HepG2 (cell line): ENCODE results near the gene ALX4. TPM values are rescaled to one million over a fixed set of nuclear protein-coding genes. Genes with fewer than 3 reads are reported as not detected.
A peak's percentile ranks its signal among the peaks of the same experiment; 100 is the strongest.

Experiments
- ATAC-seq: fragments of 200-7000 bp; cut with Tn5 transposase; 3 replicates; pipeline ENCODE4 v1.9.1; 2020; ENCODE audit warnings: mild to moderate bottlenecking, moderate library complexity
- BruUV-seq: library from RNA; stranded (reverse); fragments of 400-500 nt; replicated peaks from 2 replicates; lab custom pipeline; 2021; lab: Mats Ljungman, UMichigan
- CTCF ChIA-PET: fragments of 300-600 bp; formaldehyde crosslinking; extraction: SDS; loops from one replicate; lab custom pipeline; 2021; ENCODE audit warnings: low total read pairs, inconsistent platforms, low intra/inter-chr PET ratio; lab: Yijun Ruan, JAX
- POLR2A ChIA-PET: fragments of 350-600 bp; sonication (Branson Sonifier 250); formaldehyde crosslinking; loops from one replicate; lab custom pipeline; 2020; ENCODE audit warnings: antibody characterized with exemption, inconsistent platforms; lab: Yijun Ruan, JAX
- DNase-seq: peaks from one replicate; pipeline ENCODE4 v3.0.0-alpha.2; 2015; ENCODE audit warnings: low spot score
- FAIRE-seq: peaks from 3 replicates; lab custom pipeline; 2011; peaks lifted over from hg19 to GRCh38; lab: Jason Lieb, UNC
- H2AFZ ChIP-seq: one replicate; pipeline ENCODE4 v1.6.1; 2011; ENCODE audit warnings: low read length, inconsistent platforms
- H3K27ac ChIP-seq: fragments of 300-600 bp; 3 replicates; pipeline ENCODE4 v1.8.0; 2011; ENCODE audit warnings: mixed run types, mild to moderate bottlenecking, mixed read lengths, low read length, inconsistent platforms; ENCODE audit not compliant: insufficient read depth; ENCODE audit errors: extremely low read length
- H3K27me3 ChIP-seq, 2 experiments: fragments of 200-600 bp in 1 of 2; 2 replicates in 1 of 2; 3 replicates in 1 of 2; pipeline versions ENCODE4 v1.6.0 to v1.8.0; 2011; ENCODE audit warnings: low read length in 2 of 2, mild to moderate bottlenecking in 2 of 2, moderate library complexity in 2 of 2, inconsistent platforms in 1 of 2; ENCODE audit not compliant: insufficient read depth in 2 of 2, control insufficient read depth in 1 of 2
- H3K36me3 ChIP-seq, 2 experiments: fragments of 200-600 bp in 1 of 2; replicated peaks in 1 of 2; 2 replicates in 1 of 2; 3 replicates in 1 of 2; pipeline versions ENCODE4 v1.5.1 to v1.8.0; 2011; ENCODE audit warnings: low read length in 2 of 2, inconsistent platforms in 1 of 2; ENCODE audit not compliant: insufficient read depth in 2 of 2, control insufficient read depth in 1 of 2
- H3K4me1 ChIP-seq: 2 replicates; pipeline ENCODE4 v1.5.1; 2012; ENCODE audit warnings: low read length, inconsistent platforms; ENCODE audit not compliant: insufficient read depth
- H3K4me2 ChIP-seq: 2 replicates; pipeline ENCODE4 v1.6.0; 2011; ENCODE audit warnings: low read depth, low read length, inconsistent platforms
- H3K4me3 ChIP-seq, 3 experiments: fragments of 200-600 bp in 1 of 3; sonication (generic), shearing (Covaris generic) in 1 of 3; replicated peaks in 1 of 3; 2 replicates each; pipeline ENCODE4 v1.5.1; 2011 to 2016; ENCODE audit warnings: low read length in 3 of 3, inconsistent platforms in 2 of 3, low read depth in 2 of 3, mild to moderate bottlenecking in 2 of 3, control low read depth in 1 of 3, mixed read lengths in 1 of 3; ENCODE audit not compliant: insufficient read depth in 1 of 3
- H3K79me2 ChIP-seq: one replicate; pipeline ENCODE4 v1.6.1; 2011; ENCODE audit warnings: low read length, inconsistent platforms; ENCODE audit not compliant: insufficient read depth
- H3K9ac ChIP-seq: 2 replicates; pipeline ENCODE4 v1.6.0; 2011; ENCODE audit warnings: mild to moderate bottlenecking, low read depth, low read length, inconsistent platforms; ENCODE audit not compliant: insufficient read depth
- H3K9me3 ChIP-seq: 2 replicates; pipeline ENCODE4 v1.5.1; 2012; ENCODE audit warnings: mild to moderate bottlenecking, low read length
- H4K20me1 ChIP-seq: 2 replicates; pipeline ENCODE4 v1.6.0; 2011; ENCODE audit warnings: inconsistent platforms, mild to moderate bottlenecking, low read length, moderate library complexity; ENCODE audit not compliant: insufficient read depth
- BHLHE40 ChIP-seq: IDR thresholded peaks from 2 replicates; pipeline ENCODE4 v1.6.1; 2011; ENCODE audit warnings: low read length, improper control_type of control experiment
- ZNF343 ChIP-seq: sonication (generic); formaldehyde crosslinking; IDR thresholded peaks from 2 replicates; pipeline ENCODE4 v1.4.0; 2020; ENCODE audit warnings: mild to moderate bottlenecking, missing genetic modification reagents
- ZNF605 ChIP-seq: sonication (generic); formaldehyde crosslinking; IDR thresholded peaks from 2 replicates; pipeline ENCODE4 v1.8.0; 2022; ENCODE audit warnings: mild to moderate bottlenecking, missing genetic modification reagents
- WGBS: methylation state at CpG from one replicate; pipeline ENCODE4 v1.1.6; 2017; ENCODE audit warnings: low lambda C conversion rate; 5-methylcytosine and 5-hydroxymethylcytosine counted together
- in situ Hi-C: cut with HindIII; loops from 2 replicates; pipeline ENCODE4 v1.10.0; 2017; ENCODE audit warnings: low pct_unique_long_range_greater_than_20kb; ENCODE audit not compliant: extremely low pct_ligation_motif_present
- intact Hi-C: fragments of 100-400 bp; cut with micrococcal nuclease; formaldehyde crosslinking; loops from one replicate; pipeline ENCODE4 v1.10.0; 2022; ENCODE audit not compliant: unreplicated experiment
- polyA plus RNA-seq, 8 experiments: library from polyadenylated mRNA; depleted of rRNA in 3 of 8; stranded (reverse) in 7 of 8; unstranded in 1 of 8; fragments of >200 nt; fragmentation: Illumina TruSeq in 4 of 8; extraction: Trizol in 4 of 8; gene quantifications; 2 replicates each; pipeline versions ENCODE4 v1.2.1 to v1.2.3, GENCODE V29; 2011 to 2016; ENCODE audit warnings: low read depth in 4 of 8, missing spikeins in 1 of 8, mixed read lengths in 1 of 8; ENCODE audit not compliant: insufficient read depth in 1 of 8
- total RNA-seq, 5 experiments: library from RNA; depleted of rRNA; stranded (reverse); fragments of >200 nt; fragmentation: Illumina TruSeq; extraction: Trizol; gene quantifications; 2 replicates each; pipeline ENCODE4 v1.2.3, GENCODE V29; 2016; ENCODE audit warnings: low read depth in 1 of 5
- TF ChIP-seq, protein P1 (sequence below): sonication (generic); formaldehyde crosslinking; IDR thresholded peaks from 2 replicates; pipeline ENCODE4 v1.4.0; 2020; ENCODE audit warnings: missing genetic modification reagents, borderline replicate concordance
- TF ChIP-seq, protein P2 (sequence below): IDR thresholded peaks from 2 replicates; pipeline ENCODE4 v1.6.1; 2016; ENCODE audit warnings: mild to moderate bottlenecking, missing biosample characterization, missing genetic modification reagents
- TF ChIP-seq, protein P3 (sequence below): sonication (generic); formaldehyde crosslinking; IDR thresholded peaks from 2 replicates; pipeline ENCODE4 v1.8.1; 2023; ENCODE audit warnings: missing genetic modification reagents, mild to moderate bottlenecking, borderline replicate concordance
- TF ChIP-seq, protein P4 (sequence below): sonication (generic); formaldehyde crosslinking; IDR thresholded peaks from 2 replicates; pipeline ENCODE4 v1.8.0; 2022; ENCODE audit warnings: mild to moderate bottlenecking, missing genetic modification reagents

The ALX4 gene
- total and polyA plus RNA-seq, 2 of the 13 experiments (the other 11 are each of a cell fraction or from before 2014, with no cell fraction given) = not detected

DNA sequence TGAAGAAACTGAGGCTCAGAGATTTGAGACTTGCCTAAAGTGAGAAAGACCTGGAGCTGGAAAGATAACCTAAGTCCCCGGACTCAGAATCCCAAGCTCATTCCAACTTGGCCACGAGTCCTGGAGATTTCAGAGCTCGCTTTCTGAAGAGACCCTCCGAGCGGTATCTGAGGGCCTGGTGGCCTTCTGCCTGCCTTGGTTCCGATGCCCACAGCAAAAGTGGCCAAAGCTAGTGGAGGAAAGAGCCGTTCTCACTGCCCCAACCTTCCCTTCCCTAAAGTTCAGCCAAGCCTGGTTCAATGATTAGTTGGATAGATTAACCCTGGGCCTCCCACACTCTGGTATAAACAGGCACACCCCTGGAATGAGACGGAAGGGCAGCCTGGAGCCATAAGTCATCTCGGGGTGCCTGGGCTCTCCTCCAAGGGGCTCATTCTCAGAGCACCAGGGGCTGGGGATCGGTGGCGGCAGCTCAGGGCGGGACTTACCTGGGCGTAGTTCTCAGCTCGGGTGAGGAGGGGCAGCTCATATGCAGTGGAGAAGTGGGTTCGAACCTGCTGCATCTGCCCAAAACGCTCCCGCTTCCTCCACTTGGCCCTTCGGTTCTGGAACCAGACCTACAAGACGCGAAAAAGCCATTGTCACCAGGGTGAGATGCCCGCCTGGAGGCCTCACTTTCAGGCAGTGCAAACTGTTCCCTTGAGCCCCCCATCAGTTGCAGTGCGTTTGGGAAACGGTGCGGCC, 42.8 kb downstream of the ALX4 start:
- Histone ChIP-seq H3K4me3 (no peak overlapping the region), H3K4me2 (peak overlapping the region; percentile 42; the same call in 1 of the 2 replicates), H3K27ac (no peak overlapping the region), H3K9me3 (no peaks in the 10 kb centered on the region), H4K20me1 (no peaks in the 10 kb centered on the region), H2AFZ (no peak overlapping the region), H3K27me3 (peaks cover 1 to 4% of the 10 kb centered on the region in 2 experiments; a peak in 3 of 5 replicates), H3K4me1 (peaks cover 12% of the 10 kb centered on the region), H3K9ac (no peak overlapping the region), H3K79me2 (no peaks in the 10 kb centered on the region), H3K36me3 (no peaks in the 10 kb centered on the region)
- DNase-seq (no peak), ATAC-seq (no peak), FAIRE-seq (no peak)
- WGBS = 59% methylated on average over 11 of the region's 24 CpGs
- BruUV-seq = no TSS peak
- intact Hi-C loops (no loop called here), in situ Hi-C loops (no loop called here)
- POLR2A ChIA-PET = no interaction called here
- TF ChIP-seq, protein P1, sequence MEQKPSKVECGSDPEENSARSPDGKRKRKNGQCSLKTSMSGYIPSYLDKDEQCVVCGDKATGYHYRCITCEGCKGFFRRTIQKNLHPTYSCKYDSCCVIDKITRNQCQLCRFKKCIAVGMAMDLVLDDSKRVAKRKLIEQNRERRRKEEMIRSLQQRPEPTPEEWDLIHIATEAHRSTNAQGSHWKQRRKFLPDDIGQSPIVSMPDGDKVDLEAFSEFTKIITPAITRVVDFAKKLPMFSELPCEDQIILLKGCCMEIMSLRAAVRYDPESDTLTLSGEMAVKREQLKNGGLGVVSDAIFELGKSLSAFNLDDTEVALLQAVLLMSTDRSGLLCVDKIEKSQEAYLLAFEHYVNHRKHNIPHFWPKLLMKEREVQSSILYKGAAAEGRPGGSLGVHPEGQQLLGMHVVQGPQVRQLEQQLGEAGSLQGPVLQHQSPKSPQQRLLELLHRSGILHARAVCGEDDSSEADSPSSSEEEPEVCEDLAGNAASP (CRISPR knock-in tag) = no peak
- no peak for TF ChIP-seq ZNF605 (CRISPR knock-in tag)
- CTCF ChIA-PET = no interaction called here

DNA sequence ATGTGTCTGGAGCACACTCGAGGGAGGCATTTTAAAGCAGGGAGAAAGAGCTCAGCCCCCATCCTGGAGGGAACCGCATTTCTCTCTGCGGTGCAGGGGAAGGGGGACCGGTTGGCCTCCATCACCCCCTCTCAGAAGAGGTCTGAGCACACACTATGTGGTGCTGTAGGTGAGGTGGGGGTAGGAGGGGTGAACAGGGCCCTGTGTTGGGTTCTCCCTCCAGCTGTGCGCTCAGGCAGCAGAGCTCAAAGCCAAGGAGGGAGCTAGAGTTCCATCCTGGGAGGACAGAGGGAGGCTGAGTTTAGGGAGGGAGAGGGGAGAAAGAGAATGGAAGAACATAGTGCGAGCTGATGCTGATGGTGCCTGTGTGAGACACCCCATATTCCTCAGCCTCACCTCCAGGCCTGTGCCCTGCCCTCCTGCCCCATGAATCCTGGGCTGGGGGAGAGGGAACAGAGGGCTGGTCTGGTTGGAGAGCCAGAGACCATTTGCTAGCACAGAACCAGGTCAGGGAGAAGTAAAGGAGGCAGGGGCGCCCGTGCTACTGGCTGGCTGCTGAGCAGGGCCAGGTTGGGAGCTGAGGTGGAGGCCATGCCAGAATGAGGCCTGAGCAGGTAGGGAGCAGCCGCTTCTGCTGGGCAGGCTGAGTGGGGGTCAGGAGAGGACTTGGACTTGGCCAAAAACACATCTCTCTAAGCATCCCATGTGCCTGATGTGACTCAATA, 43.7 kb downstream of the ALX4 start:
- H2AFZ ChIP-seq = no peak overlapping the region
- BruUV-seq = no TSS peak
- H3K36me3 ChIP-seq = no peaks in the 10 kb centered on the region
- no peaks in the 10 kb centered on the region for H4K20me1 ChIP-seq
- ATAC-seq (no peak), FAIRE-seq (no peak), DNase-seq (no peak)
- H3K9me3 ChIP-seq = no peaks in the 10 kb centered on the region
- POLR2A ChIA-PET = no interaction called here
- intact Hi-C loops = no loop called here
- peaks cover 12% of the 10 kb centered on the region for H3K4me1 ChIP-seq
- WGBS = 54% methylated on average over 4 of the region's 9 CpGs
- no peak overlapping the region for H3K9ac ChIP-seq
- in situ Hi-C loops = no loop called here
- no peak overlapping the region for H3K4me2 ChIP-seq
- H3K4me3 ChIP-seq = no peak overlapping the region
- peaks cover 1 to 4% of the 10 kb centered on the region in 2 experiments; a peak in 3 of 5 replicates for H3K27me3 ChIP-seq
- H3K27ac ChIP-seq = no peak overlapping the region
- H3K79me2 ChIP-seq = no peaks in the 10 kb centered on the region
- TF ChIP-seq, protein P2, sequence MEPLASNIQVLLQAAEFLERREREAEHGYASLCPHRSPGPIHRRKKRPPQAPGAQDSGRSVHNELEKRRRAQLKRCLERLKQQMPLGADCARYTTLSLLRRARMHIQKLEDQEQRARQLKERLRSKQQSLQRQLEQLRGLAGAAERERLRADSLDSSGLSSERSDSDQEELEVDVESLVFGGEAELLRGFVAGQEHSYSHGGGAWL (CRISPR knock-in tag) = no peak
- TF ChIP-seq, protein P3, sequence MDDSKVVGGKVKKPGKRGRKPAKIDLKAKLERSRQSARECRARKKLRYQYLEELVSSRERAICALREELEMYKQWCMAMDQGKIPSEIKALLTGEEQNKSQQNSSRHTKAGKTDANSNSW = no peak
- TF ChIP-seq BHLHE40 (no peak), ZNF343 (CRISPR knock-in tag) (no peak)
- TF ChIP-seq, protein P4, sequence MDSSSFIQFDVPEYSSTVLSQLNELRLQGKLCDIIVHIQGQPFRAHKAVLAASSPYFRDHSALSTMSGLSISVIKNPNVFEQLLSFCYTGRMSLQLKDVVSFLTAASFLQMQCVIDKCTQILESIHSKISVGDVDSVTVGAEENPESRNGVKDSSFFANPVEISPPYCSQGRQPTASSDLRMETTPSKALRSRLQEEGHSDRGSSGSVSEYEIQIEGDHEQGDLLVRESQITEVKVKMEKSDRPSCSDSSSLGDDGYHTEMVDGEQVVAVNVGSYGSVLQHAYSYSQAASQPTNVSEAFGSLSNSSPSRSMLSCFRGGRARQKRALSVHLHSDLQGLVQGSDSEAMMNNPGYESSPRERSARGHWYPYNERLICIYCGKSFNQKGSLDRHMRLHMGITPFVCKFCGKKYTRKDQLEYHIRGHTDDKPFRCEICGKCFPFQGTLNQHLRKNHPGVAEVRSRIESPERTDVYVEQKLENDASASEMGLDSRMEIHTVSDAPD (CRISPR knock-in tag) = no peak
- CTCF ChIA-PET = no interaction called here
